ENCODE measurements around the gene IL7R. TPM values are rescaled to one million over a fixed set of nuclear protein-coding genes. Genes with fewer than 3 reads are reported as not detected.

Gene IL7R
- total RNA-seq, 1 experiment from 2014 or later: not detected

Small RNA genes within 50 kb of the gene (small RNA-seq; reads per million reads assigned to genes)
- gene AC112204.1: not detected

Other genes with a start within 250 kb of the IL7R start
- not detected in 2 replicates for gene SPEF2, start 239.0 kb upstream of the IL7R start, total RNA-seq (2014; rRNA removed; shearing (Covaris generic); ENCODE audit: low replicate concordance)
- not detected in 2 replicates for gene CAPSL, start 81.7 kb downstream of the IL7R start, total RNA-seq (2014; rRNA removed; shearing (Covaris generic); ENCODE audit: low replicate concordance)
- gene UGT3A1, start 134.5 kb downstream of the IL7R start, total RNA-seq (2014; rRNA removed; shearing (Covaris generic); ENCODE audit: low replicate concordance): not detected in 2 replicates
- not detected in 2 replicates for gene UGT3A2, start 210.0 kb downstream of the IL7R start, total RNA-seq (2014; rRNA removed; shearing (Covaris generic); ENCODE audit: low replicate concordance)

Measured in Karpas-422 (cell line).